Erythroblast (primary cell): ENCODE data around the gene SP7.
"Not testable (repeated sequence)": the region's sequence is repeated elsewhere in the genome, so short reads cannot be mapped to it uniquely, and the experiment has no call there.

Experiments
- DNase-seq, 2 experiments: peaks; one replicate each; lab custom pipeline; 2025; lab: John Stamatoyannopoulos, UW
- GATA1 ChIP-seq: IDR thresholded peaks from 2 replicates; pipeline ENCODE4 v1.6.1; 2011; ENCODE audit warnings: low read depth, mild to moderate bottlenecking, control low read depth, low read length, moderate library complexity
- POLR2A ChIP-seq: IDR thresholded peaks from 2 replicates; pipeline ENCODE4 v1.6.1; 2011; ENCODE audit warnings: mild to moderate bottlenecking, low read length

SP7 gene

DNA sequence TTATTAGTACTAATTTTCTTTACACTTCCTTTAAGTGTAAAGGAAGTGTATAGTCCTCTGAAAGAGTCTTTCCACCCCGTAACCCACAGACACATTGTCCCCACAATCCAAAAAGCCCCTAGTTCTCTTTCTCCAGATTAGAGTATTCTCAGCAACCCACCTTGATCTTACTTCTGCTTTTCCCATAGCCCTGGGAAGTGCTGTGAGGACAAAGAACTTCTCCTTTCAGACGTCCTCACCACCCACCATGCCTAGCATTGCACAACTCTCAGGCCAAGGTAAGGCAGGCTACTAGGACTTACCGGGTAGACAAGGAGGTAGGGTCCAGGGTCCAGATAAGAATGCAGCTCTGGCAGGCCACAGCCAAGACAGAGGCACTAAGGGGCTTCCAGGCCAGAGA, 22.2 kb downstream of the SP7 start:
- no peak for DNase-seq
- TF ChIP-seq GATA1, result no peak
- TF ChIP-seq POLR2A, result no peak

- DNase-seq, result no peak
- no peak for TF ChIP-seq GATA1
- no peak for TF ChIP-seq POLR2A
Observed at GRCh38 chr12:53308276-53308675, 27.9 kb downstream of the SP7 start.

- DNase-seq, result no peak
- TF ChIP-seq POLR2A (no peak), GATA1 (no peak)
Observed at GRCh38 chr12:53306826-53307225, 29.3 kb downstream of the SP7 start.

DNA sequence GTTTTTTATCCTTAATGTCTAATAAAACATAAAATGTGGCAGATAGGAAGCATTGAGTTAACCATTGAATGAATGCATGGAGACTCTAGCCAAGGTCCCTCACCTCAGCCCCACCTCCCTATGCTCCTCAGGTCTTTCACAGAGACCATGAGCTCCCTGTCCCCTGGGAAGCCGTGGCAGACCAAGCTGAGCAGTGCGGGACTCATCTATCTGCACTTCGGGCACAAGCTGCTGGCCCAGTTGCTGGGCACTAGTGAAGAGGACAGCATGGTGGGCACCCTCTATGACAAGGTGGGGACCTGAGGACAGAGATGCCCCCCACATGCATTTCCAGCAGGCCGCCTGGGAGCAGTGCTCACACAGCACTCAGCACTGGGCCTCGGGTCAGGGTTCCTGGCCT, 33.3 kb downstream of the SP7 start:
- TF ChIP-seq POLR2A (no peak), GATA1 (no peak)
- DNase-seq, result no peak

DNA sequence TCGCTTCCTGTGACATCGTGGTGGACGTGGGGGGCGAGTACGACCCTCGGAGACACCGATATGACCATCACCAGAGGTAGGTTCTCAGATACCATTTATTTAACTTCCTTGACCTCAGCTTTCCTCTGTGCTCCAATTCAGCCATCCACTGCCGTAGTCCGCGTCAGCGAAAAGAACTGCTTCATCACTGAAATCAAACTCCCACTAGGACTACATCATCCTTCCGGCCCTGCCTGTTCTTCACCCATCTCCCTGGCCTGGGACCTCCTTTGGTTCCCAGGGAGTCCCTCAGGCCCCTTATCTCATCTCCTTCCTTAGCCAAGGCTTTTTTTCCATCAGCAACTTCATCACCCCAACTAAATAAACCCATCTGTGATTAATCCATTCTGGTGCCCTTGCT, 36.0 kb downstream of the SP7 start:
- TF ChIP-seq POLR2A (no peak), GATA1 (no peak)
- DNase-seq, result peak in 1 of 2 experiments; percentile 48

DNA sequence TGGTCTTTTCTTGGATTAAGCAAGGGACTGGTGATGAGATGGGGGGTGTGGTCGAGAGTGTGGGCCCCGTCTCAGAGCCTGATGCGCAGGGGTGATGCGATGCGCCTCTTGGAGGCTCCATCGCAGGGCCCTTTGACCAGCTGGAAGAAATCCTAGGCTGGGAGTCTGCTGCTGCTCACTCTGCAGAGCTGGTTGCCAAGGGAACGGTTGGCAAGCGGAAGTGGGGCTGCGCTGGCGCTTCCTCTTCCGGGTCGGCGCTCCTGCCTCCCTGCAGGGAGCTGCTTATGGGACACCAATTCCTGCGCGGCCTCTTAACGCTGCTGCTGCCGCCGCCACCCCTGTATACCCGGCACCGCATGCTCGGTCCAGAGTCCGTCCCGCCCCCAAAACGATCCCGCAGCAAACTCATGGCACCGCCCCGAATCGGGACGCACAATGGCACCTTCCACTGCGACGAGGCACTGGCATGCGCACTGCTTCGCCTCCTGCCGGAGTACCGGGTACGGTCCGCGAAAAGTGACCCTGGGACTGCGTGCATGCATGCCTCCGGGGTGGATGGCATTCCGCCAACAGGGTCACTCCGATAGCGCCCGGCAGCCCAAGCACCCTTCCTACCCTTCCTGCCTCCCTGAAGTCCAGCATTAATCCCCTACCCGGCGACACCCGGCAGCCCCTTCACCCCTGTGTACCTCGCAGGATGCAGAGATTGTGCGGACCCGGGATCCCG, 36.5 kb downstream of the SP7 start, which contains the start of gene MYG1:
Gene MYG1 (plus strand): TSS at position 242 of the 727 bp plus-strand sequence. CDS start 43 bp downstream, at position 285.
- DNase-seq, result peak; percentile 89 to 90
- peak; percentile 80 for TF ChIP-seq POLR2A
- no peak for TF ChIP-seq GATA1

DNA sequence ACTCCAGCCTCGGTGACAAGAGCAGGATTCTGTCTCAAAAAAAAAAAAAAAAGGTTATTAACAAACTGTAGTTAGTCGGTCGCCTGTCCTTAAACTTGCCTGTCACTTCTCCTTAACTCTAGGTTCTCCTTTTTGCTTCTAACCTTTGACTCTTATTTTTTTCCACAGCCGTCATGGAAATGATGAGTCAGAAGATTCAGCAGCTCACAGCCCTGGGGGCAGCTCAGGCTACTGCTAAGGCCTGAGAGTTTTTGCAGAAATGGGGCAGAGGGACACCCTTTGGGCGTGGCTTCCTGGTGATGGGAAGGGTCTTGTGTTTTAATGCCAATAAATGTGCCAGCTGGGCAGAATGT, 37.1 kb downstream of the SP7 start:
- peak; percentile 82 to 86 for DNase-seq
- TF ChIP-seq GATA1 (no peak), POLR2A (no peak)

DNA sequence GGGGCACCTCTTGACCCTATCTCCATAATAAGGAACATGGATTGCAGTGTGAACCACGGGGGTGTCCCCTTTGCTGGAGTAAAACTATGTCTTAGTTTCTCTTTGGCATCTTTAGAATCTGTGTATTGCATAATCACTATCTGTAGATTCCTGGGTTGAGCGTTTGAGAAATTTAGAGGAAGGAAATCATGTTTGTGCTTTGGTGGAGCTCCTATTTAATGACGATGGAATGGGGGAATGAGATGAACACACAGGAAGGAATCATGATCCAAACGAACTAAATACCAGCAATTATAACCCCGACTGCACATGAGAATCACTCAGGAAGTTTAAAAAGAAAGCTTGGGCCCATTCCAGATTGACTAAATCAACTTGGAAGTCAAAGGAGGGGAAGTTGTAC, 38.0 kb downstream of the SP7 start:
- no peak for DNase-seq
- TF ChIP-seq POLR2A (no peak), GATA1 (no peak)

DNA sequence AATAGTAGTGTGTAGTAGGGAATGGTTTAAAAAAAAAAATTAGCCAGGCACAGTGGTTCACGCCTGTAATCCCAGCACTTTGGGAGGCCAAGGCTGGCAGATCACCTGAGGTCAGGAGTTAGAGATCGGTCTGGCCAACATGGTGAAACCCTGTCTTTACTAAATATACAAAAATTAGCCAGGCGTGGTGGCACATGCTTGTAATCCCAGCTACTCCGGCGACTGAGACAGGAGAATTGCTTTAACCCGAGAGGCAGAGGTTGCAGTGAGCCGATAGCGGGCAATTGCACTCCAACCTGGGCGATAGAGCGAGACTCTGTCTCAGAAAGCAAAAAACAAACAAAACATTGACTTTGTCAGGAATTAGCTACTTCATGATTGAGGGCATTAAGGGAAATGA, 39.0 kb downstream of the SP7 start:
- DNase-seq, result not testable (repeated sequence)

- TF ChIP-seq GATA1 (no peak), POLR2A (no peak)
- no peak for DNase-seq
Observed at GRCh38 chr12:53295891-53296219, 40.3 kb downstream of the SP7 start.

DNA sequence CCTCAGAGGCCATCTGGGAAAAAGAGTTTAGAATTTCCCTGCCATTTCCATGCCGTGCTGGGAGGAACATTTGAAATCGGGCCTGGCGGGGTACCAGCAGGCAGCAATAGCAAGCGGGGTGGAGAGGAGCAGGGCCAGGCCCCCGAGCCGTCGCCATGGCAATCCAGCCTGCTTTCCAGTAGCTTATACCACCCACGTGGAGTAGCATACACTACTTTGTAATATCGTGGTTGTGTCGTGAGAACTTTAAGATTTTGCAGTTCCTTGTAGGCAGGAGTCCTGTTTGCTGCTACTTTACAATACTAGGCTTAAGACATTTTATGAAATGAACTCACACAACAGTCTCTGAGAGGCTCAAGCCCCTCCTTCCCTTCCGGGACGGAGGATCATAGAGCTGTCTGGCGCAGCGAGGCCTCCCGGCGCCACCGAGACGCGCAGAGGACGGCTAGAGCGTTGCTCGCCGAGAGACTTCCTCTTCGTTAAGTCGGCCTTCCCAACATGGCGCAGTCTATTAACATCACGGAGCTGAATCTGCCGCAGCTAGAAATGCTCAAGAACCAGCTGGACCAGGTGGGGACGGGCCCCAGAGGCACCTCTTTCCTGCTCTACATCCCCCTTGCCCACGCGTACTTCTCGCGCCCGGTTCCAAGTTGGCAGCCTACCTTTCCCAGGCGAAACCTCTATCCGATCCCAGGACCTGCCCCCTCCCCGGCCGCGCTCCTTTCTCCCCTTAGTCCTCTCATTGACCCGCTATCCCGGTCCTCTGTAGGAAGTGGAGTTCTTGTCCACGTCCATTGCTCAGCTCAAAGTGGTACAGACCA, 40.9 kb downstream of the SP7 start, which contains the start of gene PFDN5:
Gene PFDN5 (plus strand): TSS at position 473 of the 821 bp plus-strand sequence. CDS start 26 bp downstream, at position 499.
- TF ChIP-seq POLR2A (peak; percentile 88), GATA1 (no peak)
- peak; percentile 91 to 92 for DNase-seq

DNA sequence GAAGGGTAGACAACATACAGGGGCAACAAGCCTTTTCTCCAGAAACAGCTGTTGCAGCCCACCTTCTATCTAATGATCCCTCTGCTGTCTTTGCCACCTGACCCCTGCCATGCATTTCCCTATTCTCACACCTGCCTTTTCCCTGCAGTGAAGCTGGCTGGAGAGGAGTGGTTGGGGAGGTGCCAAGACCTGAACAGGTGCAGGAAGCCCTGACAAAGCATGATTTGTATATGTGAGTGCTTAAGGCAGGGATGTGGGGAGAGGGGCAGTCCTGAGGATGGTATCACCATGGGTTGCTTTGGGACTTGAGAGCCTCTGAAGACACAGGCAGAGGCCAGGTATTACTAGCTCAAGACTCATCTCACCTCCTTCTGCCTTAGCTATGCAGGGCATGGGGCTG, 43.7 kb downstream of the SP7 start:
- TF ChIP-seq GATA1 (no peak), POLR2A (no peak)

GRCh38 chr12:53290661-53291060, 45.5 kb downstream of the SP7 start:
- DNase-seq, result no peak
- TF ChIP-seq POLR2A (no peak), GATA1 (no peak)

More for the DNA sequence above, 43.7 kb downstream of the SP7 start:
- DNase-seq, result no peak

DNA sequence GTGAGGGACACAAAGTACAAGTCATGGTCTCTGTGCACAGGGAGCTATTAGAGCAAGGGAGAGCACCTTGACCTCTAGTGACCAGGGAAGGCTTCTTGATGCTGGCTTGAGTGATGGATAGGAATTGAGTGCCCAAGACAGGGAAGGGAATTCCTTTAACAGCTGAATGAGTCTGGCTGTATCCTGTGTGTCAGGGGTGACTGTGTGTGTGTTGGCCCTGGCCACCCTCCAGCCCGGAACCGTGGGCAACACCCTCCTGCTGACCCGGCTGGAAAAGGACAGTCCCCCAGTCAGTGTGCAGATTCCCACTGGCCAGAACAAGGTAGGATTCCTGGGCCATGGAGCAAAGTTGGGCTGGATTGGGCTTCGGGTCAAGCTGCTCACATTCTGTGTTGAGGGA, 46.3 kb downstream of the SP7 start:
- TF ChIP-seq POLR2A (no peak), GATA1 (no peak)
- no peak for DNase-seq

DNA sequence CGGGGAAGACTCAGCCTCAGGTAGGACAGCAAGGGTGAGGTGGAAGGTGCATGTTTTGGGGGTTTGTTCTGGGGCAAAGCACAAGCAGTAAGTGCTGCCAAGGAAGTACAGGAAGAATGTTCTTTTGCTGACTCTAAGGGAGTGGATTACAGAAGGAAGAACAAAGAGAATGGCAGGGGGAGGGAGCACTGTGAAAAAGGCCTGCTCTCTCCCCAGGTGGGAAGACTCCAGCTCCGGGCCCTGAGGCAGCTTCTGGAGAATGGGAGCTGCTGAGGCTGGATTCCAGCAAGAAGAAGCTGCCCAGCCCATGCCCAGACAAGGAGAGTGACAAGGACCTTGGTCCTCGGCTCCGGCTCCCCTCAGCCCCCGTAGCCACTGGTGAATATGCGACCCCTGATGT, 47.8 kb downstream of the SP7 start:
- no peak for DNase-seq
- no peak for TF ChIP-seq GATA1
- no peak for TF ChIP-seq POLR2A

DNA sequence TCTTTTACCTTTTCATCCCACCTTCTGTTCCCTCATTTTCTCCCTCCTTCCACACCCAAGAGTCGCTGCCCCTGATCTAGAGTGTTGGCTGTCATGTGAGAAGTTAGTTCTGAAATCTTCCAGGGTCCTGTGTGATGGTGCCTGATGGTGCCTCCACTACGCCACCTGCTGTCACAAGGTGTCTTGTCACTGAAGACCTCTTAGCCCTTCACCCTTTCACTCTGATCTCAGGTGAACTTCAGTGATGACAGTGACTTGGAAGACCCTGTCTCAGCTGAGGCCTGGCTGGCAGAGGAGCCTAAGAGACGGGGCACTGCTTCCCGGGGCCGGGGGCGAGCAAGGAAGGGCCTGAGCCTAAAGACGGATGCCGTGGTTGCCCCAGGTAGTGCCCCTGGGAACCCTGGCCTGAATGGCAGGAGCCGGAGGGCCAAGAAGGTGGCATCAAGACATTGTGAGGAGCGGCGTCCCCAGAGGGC, 48.4 kb downstream of the SP7 start:
- peak; percentile 67 to 83 for DNase-seq
- TF ChIP-seq POLR2A, result peak; percentile 8
- TF ChIP-seq GATA1, result no peak
